SK-N-SH treated with all-trans-retinoic acid at 6 μM for 48 hours (cell line): ENCODE results near the gene MCCD1.

Experiments
- ATAC-seq: fragments of 200-7000 bp; cut with Tn5 transposase; 3 replicates; pipeline ENCODE4 v1.9.1; 2020; ENCODE audit warnings: mild to moderate bottlenecking, moderate library complexity
- ARNTL ChIP-seq: fragments of 450-650 bp; formaldehyde crosslinking; IDR thresholded peaks from 2 replicates; pipeline ENCODE4 v1.5.0; 2020; ENCODE audit warnings: low read depth, mild to moderate bottlenecking, moderate library complexity, borderline replicate concordance
- BACH2 ChIP-seq: fragments of 250-450 bp; sonication (Bioruptor Pico); IDR thresholded peaks from 2 replicates; pipeline ENCODE4 v1.9.0; 2021; ENCODE audit warnings: mild to moderate bottlenecking, borderline replicate concordance
- ESRRG ChIP-seq: fragments of 250-450 bp; sonication (Bioruptor Pico); IDR thresholded peaks from 2 replicates; pipeline ENCODE4 v1.6.1; 2021; ENCODE audit warnings: mild to moderate bottlenecking
- GLIS3 ChIP-seq: fragments of 250-450 bp; sonication (Bioruptor Pico); IDR thresholded peaks from 2 replicates; pipeline ENCODE4 v1.5.0; 2020; ENCODE audit warnings: mild to moderate bottlenecking, moderate library complexity
- ISL1 ChIP-seq: fragments of 250-450 bp; sonication (Bioruptor Pico); IDR thresholded peaks from 2 replicates; pipeline ENCODE4 v2.1.2; 2022; ENCODE audit warnings: mild to moderate bottlenecking, moderate library complexity
- OSR1 ChIP-seq: fragments of 250-450 bp; sonication (Bioruptor Pico); IDR thresholded peaks from 2 replicates; pipeline ENCODE4 v1.8.0; 2022; ENCODE audit warnings: moderate library complexity, mild to moderate bottlenecking, inconsistent platforms
- PPARA ChIP-seq: fragments of 250-450 bp; sonication (Bioruptor Pico); IDR thresholded peaks from 2 replicates; pipeline ENCODE4 v1.5.0; 2020; ENCODE audit warnings: mild to moderate bottlenecking, borderline replicate concordance
- RARB ChIP-seq: fragments of 250-450 bp; sonication (Bioruptor Pico); IDR thresholded peaks from 2 replicates; pipeline ENCODE4 v1.8.0; 2021; ENCODE audit warnings: mild to moderate bottlenecking, moderate library complexity
- SNAI2 ChIP-seq: fragments of 250-450 bp; sonication (Bioruptor Pico); IDR thresholded peaks from 2 replicates; pipeline ENCODE4 v1.5.0; 2020; ENCODE audit warnings: mild to moderate bottlenecking, moderate library complexity
- TCF4 ChIP-seq: fragments of 250-450 bp; sonication (Bioruptor Pico); IDR thresholded peaks from 2 replicates; pipeline ENCODE4 v1.8.0; 2021; ENCODE audit warnings: mild to moderate bottlenecking, moderate library complexity, borderline replicate concordance
- TOX ChIP-seq: fragments of 250-450 bp; sonication (Bioruptor Pico); IDR thresholded peaks from 2 replicates; pipeline ENCODE4 v1.8.0; 2021; ENCODE audit warnings: mild to moderate bottlenecking, moderate library complexity, borderline replicate concordance
- ZC3H10 ChIP-seq: fragments of 250-450 bp; sonication (Bioruptor Pico); IDR thresholded peaks from 2 replicates; pipeline ENCODE4 v1.5.1; 2021; ENCODE audit warnings: mild to moderate bottlenecking, moderate library complexity
- ZFP3 ChIP-seq: fragments of 250-450 bp; sonication (Bioruptor Pico); IDR thresholded peaks from 2 replicates; pipeline ENCODE4 v1.5.0; 2020; ENCODE audit warnings: mild to moderate bottlenecking, moderate library complexity
- ZFP30 ChIP-seq: fragments of 450-650 bp; formaldehyde crosslinking; IDR thresholded peaks from 2 replicates; pipeline ENCODE4 v1.5.0; 2022; ENCODE audit warnings: mild to moderate bottlenecking, moderate library complexity
- ZNF565 ChIP-seq: fragments of 450-650 bp; formaldehyde crosslinking; conservative IDR thresholded peaks from 2 replicates; pipeline ENCODE4 v1.5.0; 2020; ENCODE audit warnings: low read depth, mild to moderate bottlenecking, moderate library complexity
- ZNF70 ChIP-seq: fragments of 450-650 bp; formaldehyde crosslinking; IDR thresholded peaks from 2 replicates; pipeline ENCODE4 v1.5.0; 2020; ENCODE audit warnings: mild to moderate bottlenecking, moderate library complexity
- ZNF8 ChIP-seq: fragments of 450-650 bp; formaldehyde crosslinking; IDR thresholded peaks from 2 replicates; pipeline ENCODE4 v1.5.0; 2020; ENCODE audit warnings: mild to moderate bottlenecking, moderate library complexity
- TF ChIP-seq, protein P1 (sequence below): fragments of 250-450 bp; sonication (Bioruptor Pico); IDR thresholded peaks from 2 replicates; pipeline ENCODE4 v1.5.1; 2021; ENCODE audit warnings: mild to moderate bottlenecking, moderate library complexity
- TF ChIP-seq, protein P2 (sequence below): fragments of 250-450 bp; sonication (Bioruptor Pico); IDR thresholded peaks from 2 replicates; pipeline ENCODE4 v1.8.0; 2021; ENCODE audit warnings: low read depth, mild to moderate bottlenecking, moderate library complexity, borderline replicate concordance
- TF ChIP-seq, protein P3 (sequence below): fragments of 250-450 bp; sonication (Bioruptor Pico); IDR thresholded peaks from 2 replicates; pipeline ENCODE4 v1.8.0; 2020; ENCODE audit warnings: mild to moderate bottlenecking, moderate library complexity, borderline replicate concordance
- TF ChIP-seq, protein P4 (sequence below): fragments of 250-450 bp; sonication (Bioruptor Pico); IDR thresholded peaks from 2 replicates; pipeline ENCODE4 v1.5.1; 2020; ENCODE audit warnings: low read depth, mild to moderate bottlenecking, moderate library complexity
- TF ChIP-seq, protein P5 (sequence below): fragments of 250-450 bp; sonication (Bioruptor Pico); IDR thresholded peaks from 2 replicates; pipeline ENCODE4 v1.5.0; 2020; ENCODE audit warnings: mild to moderate bottlenecking, moderate library complexity

Gene MCCD1

DNA sequence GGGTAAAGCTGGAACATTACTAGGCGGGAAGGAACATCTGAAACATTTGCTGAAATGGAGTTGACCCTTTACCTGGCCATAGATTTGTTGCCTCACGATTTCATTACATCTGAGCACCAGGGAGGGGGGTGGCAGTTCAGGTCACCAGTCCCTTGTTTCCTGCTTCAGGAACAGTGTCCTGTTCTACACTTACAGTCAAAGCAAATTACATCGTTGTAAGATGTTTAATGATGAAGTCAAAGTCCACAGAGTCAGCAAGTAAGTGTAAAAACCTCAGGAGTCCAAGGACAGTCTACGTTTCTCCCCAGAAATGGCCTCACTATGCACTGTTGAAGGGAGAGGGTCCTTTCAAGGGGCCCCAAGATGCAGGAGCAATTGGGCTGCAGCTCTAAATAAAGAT is 39.7 kb upstream of the MCCD1 start:
- no peak for ATAC-seq
- TF ChIP-seq, protein P1, sequence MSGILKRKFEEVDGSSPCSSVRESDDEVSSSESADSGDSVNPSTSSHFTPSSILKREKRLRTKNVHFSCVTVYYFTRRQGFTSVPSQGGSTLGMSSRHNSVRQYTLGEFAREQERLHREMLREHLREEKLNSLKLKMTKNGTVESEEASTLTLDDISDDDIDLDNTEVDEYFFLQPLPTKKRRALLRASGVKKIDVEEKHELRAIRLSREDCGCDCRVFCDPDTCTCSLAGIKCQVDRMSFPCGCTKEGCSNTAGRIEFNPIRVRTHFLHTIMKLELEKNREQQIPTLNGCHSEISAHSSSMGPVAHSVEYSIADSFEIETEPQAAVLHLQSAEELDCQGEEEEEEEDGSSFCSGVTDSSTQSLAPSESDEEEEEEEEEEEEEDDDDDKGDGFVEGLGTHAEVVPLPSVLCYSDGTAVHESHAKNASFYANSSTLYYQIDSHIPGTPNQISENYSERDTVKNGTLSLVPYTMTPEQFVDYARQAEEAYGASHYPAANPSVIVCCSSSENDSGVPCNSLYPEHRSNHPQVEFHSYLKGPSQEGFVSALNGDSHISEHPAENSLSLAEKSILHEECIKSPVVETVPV (CRISPR knock-in tag): no peak
- TF ChIP-seq, protein P2, sequence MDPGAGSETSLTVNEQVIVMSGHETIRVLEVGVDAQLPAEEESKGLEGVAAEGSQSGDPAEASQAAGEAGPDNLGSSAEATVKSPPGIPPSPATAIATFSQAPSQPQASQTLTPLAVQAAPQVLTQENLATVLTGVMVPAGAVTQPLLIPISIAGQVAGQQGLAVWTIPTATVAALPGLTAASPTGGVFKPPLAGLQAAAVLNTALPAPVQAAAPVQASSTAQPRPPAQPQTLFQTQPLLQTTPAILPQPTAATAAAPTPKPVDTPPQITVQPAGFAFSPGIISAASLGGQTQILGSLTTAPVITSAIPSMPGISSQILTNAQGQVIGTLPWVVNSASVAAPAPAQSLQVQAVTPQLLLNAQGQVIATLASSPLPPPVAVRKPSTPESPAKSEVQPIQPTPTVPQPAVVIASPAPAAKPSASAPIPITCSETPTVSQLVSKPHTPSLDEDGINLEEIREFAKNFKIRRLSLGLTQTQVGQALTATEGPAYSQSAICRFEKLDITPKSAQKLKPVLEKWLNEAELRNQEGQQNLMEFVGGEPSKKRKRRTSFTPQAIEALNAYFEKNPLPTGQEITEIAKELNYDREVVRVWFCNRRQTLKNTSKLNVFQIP (CRISPR knock-in tag): no peak
- TF ChIP-seq, protein P3, sequence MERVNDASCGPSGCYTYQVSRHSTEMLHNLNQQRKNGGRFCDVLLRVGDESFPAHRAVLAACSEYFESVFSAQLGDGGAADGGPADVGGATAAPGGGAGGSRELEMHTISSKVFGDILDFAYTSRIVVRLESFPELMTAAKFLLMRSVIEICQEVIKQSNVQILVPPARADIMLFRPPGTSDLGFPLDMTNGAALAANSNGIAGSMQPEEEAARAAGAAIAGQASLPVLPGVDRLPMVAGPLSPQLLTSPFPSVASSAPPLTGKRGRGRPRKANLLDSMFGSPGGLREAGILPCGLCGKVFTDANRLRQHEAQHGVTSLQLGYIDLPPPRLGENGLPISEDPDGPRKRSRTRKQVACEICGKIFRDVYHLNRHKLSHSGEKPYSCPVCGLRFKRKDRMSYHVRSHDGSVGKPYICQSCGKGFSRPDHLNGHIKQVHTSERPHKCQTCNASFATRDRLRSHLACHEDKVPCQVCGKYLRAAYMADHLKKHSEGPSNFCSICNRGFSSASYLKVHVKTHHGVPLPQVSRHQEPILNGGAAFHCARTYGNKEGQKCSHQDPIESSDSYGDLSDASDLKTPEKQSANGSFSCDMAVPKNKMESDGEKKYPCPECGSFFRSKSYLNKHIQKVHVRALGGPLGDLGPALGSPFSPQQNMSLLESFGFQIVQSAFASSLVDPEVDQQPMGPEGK: no peak
- TF ChIP-seq ARNTL (no peak), TOX (CRISPR knock-in tag) (no peak), ZFP3 (no peak), ZNF8 (no peak), OSR1 (CRISPR knock-in tag) (no peak), SNAI2 (CRISPR knock-in tag) (no peak), ISL1 (CRISPR knock-in tag) (no peak), ZNF565 (CRISPR knock-in tag) (no peak), ZNF70 (CRISPR knock-in tag) (no peak), ZC3H10 (no peak), TCF4 (CRISPR knock-in tag) (no peak), PPARA (no peak), BACH2 (no peak), ZFP30 (CRISPR knock-in tag) (no peak)
- TF ChIP-seq, protein P4, sequence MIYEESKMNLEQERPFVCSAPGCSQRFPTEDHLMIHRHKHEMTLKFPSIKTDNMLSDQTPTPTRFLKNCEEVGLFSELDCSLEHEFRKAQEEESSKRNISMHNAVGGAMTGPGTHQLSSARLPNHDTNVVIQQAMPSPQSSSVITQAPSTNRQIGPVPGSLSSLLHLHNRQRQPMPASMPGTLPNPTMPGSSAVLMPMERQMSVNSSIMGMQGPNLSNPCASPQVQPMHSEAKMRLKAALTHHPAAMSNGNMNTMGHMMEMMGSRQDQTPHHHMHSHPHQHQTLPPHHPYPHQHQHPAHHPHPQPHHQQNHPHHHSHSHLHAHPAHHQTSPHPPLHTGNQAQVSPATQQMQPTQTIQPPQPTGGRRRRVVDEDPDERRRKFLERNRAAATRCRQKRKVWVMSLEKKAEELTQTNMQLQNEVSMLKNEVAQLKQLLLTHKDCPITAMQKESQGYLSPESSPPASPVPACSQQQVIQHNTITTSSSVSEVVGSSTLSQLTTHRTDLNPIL (CRISPR knock-in tag): no peak
- TF ChIP-seq, protein P5, sequence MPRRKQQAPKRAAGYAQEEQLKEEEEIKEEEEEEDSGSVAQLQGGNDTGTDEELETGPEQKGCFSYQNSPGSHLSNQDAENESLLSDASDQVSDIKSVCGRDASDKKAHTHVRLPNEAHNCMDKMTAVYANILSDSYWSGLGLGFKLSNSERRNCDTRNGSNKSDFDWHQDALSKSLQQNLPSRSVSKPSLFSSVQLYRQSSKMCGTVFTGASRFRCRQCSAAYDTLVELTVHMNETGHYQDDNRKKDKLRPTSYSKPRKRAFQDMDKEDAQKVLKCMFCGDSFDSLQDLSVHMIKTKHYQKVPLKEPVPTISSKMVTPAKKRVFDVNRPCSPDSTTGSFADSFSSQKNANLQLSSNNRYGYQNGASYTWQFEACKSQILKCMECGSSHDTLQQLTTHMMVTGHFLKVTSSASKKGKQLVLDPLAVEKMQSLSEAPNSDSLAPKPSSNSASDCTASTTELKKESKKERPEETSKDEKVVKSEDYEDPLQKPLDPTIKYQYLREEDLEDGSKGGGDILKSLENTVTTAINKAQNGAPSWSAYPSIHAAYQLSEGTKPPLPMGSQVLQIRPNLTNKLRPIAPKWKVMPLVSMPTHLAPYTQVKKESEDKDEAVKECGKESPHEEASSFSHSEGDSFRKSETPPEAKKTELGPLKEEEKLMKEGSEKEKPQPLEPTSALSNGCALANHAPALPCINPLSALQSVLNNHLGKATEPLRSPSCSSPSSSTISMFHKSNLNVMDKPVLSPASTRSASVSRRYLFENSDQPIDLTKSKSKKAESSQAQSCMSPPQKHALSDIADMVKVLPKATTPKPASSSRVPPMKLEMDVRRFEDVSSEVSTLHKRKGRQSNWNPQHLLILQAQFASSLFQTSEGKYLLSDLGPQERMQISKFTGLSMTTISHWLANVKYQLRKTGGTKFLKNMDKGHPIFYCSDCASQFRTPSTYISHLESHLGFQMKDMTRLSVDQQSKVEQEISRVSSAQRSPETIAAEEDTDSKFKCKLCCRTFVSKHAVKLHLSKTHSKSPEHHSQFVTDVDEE: no peak

DNA sequence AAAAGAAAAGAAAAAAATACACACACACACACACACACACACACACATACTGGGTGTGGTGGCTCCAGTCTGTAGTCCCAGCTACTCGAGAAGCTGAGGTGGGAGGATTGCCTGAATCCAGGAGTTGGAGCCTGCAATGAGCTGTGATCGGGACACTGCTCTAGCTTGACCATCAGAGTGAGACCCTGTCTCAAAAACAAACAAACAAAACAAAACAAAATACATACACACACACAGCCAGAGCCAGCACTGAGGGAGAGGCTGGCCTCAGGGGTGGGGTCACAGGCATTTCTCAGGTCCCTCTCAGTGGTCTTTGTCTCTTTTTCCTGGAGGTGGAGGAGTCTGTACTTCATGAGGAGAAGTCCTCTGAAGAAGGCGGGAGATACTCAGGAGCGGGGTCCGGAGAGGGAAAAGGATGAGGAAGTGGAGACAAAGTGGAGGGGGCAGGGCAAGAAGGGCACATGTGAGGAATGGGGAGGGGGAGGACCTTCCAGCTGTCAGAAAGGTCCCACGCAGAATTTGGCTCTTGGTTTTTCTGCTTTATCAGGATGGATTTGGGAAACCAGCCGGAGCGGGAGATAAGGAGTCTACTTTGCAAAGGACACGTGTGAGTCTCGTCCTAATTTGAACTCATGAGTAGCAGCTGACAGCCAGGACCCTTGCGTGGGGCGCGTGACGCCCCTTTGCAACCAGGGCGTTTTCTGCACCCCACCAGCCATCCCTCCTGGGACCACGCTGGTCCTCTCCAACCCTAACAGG is 38.5 kb upstream of the MCCD1 start:
- ATAC-seq: no peak
- TF ChIP-seq PPARA: no peak
- TF ChIP-seq, protein P3: no peak
- TF ChIP-seq, protein P2 (CRISPR knock-in tag): no peak
- TF ChIP-seq GLIS3: no peak
- TF ChIP-seq, protein P4 (CRISPR knock-in tag): no peak
- TF ChIP-seq ZC3H10: no peak
- no peak for TF ChIP-seq RARB (CRISPR knock-in tag)
- TF ChIP-seq ZFP30 (CRISPR knock-in tag): no peak
- TF ChIP-seq ESRRG (CRISPR knock-in tag): no peak
- TF ChIP-seq TCF4 (CRISPR knock-in tag): no peak
- TF ChIP-seq BACH2: no peak
- TF ChIP-seq ZNF565 (CRISPR knock-in tag): no peak
